CD4-positive, alpha-beta T cell treated with Interleukin-17A for 1 hour (primary cell): ENCODE data around the gene CD300LF.

ENCODE experiments used
- DNase-seq: peaks from one replicate; pipeline ENCODE4 v3.0.0-alpha.2; 2020

The CD300LF gene

GRCh38 chr17:74682471-74683190 lies 30.1 kb downstream of the CD300LF start:
- no peak for DNase-seq

GRCh38 chr17:74682028-74682427 lies 30.7 kb downstream of the CD300LF start:
- DNase-seq, result no peak

- DNase-seq, result no peak
Measured at GRCh38 chr17:74680941-74681340, 31.8 kb downstream of the CD300LF start.

- no peak for DNase-seq
Measured at GRCh38 chr17:74680213-74680612, 32.5 kb downstream of the CD300LF start.

- DNase-seq, result no peak
Measured at GRCh38 chr17:74679374-74679773, 33.3 kb downstream of the CD300LF start.

GRCh38 chr17:74678541-74678940 lies 34.2 kb downstream of the CD300LF start:
- peak; percentile 10 for DNase-seq

GRCh38 chr17:74677558-74678466 lies 34.9 kb downstream of the CD300LF start:
- DNase-seq, result peak; percentile 10

GRCh38 chr17:74671031-74671771 lies 41.5 kb downstream of the CD300LF start:
- DNase-seq, result peak; percentile 74

GRCh38 chr17:74670329-74670728 lies 42.4 kb downstream of the CD300LF start:
- DNase-seq, result no peak

GRCh38 chr17:74663561-74663960 lies 49.2 kb downstream of the CD300LF start:
- no peak for DNase-seq

- DNase-seq, result no peak
Measured at GRCh38 chr17:74659889-74660288, 52.8 kb downstream of the CD300LF start.

GRCh38 chr17:74658620-74659019 lies 54.1 kb downstream of the CD300LF start:
- DNase-seq, result no peak

- DNase-seq, result no peak
Measured at GRCh38 chr17:74654742-74655141, 58.0 kb downstream of the CD300LF start.

GRCh38 chr17:74652020-74652419 lies 60.7 kb downstream of the CD300LF start:
- no peak for DNase-seq

- DNase-seq, result no peak
Measured at GRCh38 chr17:74649909-74650308, 62.8 kb downstream of the CD300LF start.

- no peak for DNase-seq
Measured at GRCh38 chr17:74647871-74648672, 64.7 kb downstream of the CD300LF start.

- DNase-seq, result peak; percentile 34
Measured at GRCh38 chr17:74646231-74646630, 66.5 kb downstream of the CD300LF start.

- no peak for DNase-seq
Measured at GRCh38 chr17:74645010-74645409, 67.7 kb downstream of the CD300LF start.

GRCh38 chr17:74644419-74644818 lies 68.3 kb downstream of the CD300LF start:
- no peak for DNase-seq
